K562 (cell line): ENCODE data around the gene NEIL1. TPM values are rescaled to one million over a fixed set of nuclear protein-coding genes. Genes with fewer than 3 reads are reported as not detected.

ENCODE experiments used
- DIDO1 ChIP-seq: fragments of 450-650 bp; IDR thresholded peaks from 2 replicates; pipeline ENCODE4 v1.6.1; 2016; ENCODE audit warnings: low read depth, missing biosample characterization, missing genetic modification characterization
- KDM5B ChIP-seq: fragments of 200-600 bp; sonication (generic); IDR thresholded peaks from 2 replicates; pipeline ENCODE4 v1.6.1; 2012; ENCODE audit warnings: low read depth, mild to moderate bottlenecking, moderate library complexity, low read length, control low read depth, inconsistent platforms; ENCODE audit not compliant: insufficient replicate concordance
- RAD21 ChIP-seq, 2 experiments: fragments of 250-450 bp in 1 of 2; fragments of 450-650 bp in 1 of 2; sonication (Bioruptor Pico) in 1 of 2; formaldehyde crosslinking in 1 of 2; IDR thresholded peaks in 1 of 2; conservative IDR thresholded peaks in 1 of 2; 2 replicates each; pipeline versions ENCODE4 v1.4.0 to v1.8.0; 2020 to 2022; ENCODE audit warnings: mild to moderate bottlenecking in 2 of 2, moderate library complexity in 1 of 2
- ZKSCAN8 ChIP-seq: fragments of 200-800 bp; sonication (Bioruptor generic); IDR thresholded peaks from 2 replicates; pipeline ENCODE4 v1.6.1; 2016; ENCODE audit warnings: missing genetic modification characterization, missing compliant biosample characterization
- ZNF764 ChIP-seq: fragments of 250-450 bp; sonication (Bioruptor Pico); IDR thresholded peaks from 2 replicates; pipeline ENCODE4 v1.4.0; 2020; ENCODE audit warnings: low read depth, mild to moderate bottlenecking, moderate library complexity
- polyA plus RNA-seq, 8 experiments: library from polyadenylated mRNA; depleted of rRNA in 4 of 8; stranded (reverse) in 5 of 8; unstranded in 3 of 8; fragments of >200 nt; fragmentation: Nextera tagmentation in 2 of 8; fragmentation: Illumina TruSeq in 1 of 8; extraction: Ambion mirVana in 2 of 8; extraction: Trizol in 1 of 8; gene quantifications; 2 replicates each; pipeline versions ENCODE4 v1.2.1 to v1.2.3, GENCODE V29; 2011 to 2014; ENCODE audit warnings: inconsistent platforms in 1 of 8, missing spikeins in 1 of 8
- total RNA-seq, 7 experiments: library from RNA; depleted of rRNA in 6 of 7; stranded (reverse); fragments of >200 nt in 6 of 7; fragmentation: Illumina TruSeq in 2 of 7; extraction: Trizol in 2 of 7; gene quantifications; 2 replicates each; pipeline versions ENCODE4 v1.2.1 to v1.2.3, GENCODE V29; 2011 to 2021; ENCODE audit warnings: low replicate concordance in 1 of 7
- TF ChIP-seq, protein P1 (sequence below): fragments of 250-450 bp; sonication (Bioruptor Pico); IDR thresholded peaks from 2 replicates; pipeline ENCODE4 v1.8.0; 2021; ENCODE audit warnings: borderline replicate concordance, mild to moderate bottlenecking, moderate library complexity; ENCODE audit not compliant: poor library complexity, severe bottlenecking
- TF ChIP-seq, protein P2 (sequence below): fragments of 250-450 bp; sonication (Bioruptor Pico); IDR thresholded peaks from 2 replicates; pipeline ENCODE4 v1.9.0; 2021; ENCODE audit warnings: mild to moderate bottlenecking, inconsistent platforms
- TF ChIP-seq, protein P3 (sequence below): sonication (generic); formaldehyde crosslinking; IDR thresholded peaks from 2 replicates; pipeline ENCODE4 v1.8.0; 2022; ENCODE audit warnings: missing genetic modification reagents, mild to moderate bottlenecking, borderline replicate concordance
- TF ChIP-seq, protein P4 (sequence below), 2 experiments: fragments of 200-800 bp in 1 of 2; sonication (Bioruptor generic) in 1 of 2; sonication (generic) in 1 of 2; formaldehyde crosslinking in 1 of 2; IDR thresholded peaks in 1 of 2; conservative IDR thresholded peaks in 1 of 2; 2 replicates each; pipeline versions ENCODE4 v1.5.0 to v1.6.1; 2016 to 2020; ENCODE audit warnings: missing compliant biosample characterization in 1 of 2, missing genetic modification characterization in 1 of 2, missing genetic modification reagents in 1 of 2

The NEIL1 gene
- total and polyA plus RNA-seq, 9 of the 15 experiments (the other 6 are each of a cell fraction or from before 2014, with no cell fraction given): 0.14 to 4.3 (median 2.4) TPM

DNA sequence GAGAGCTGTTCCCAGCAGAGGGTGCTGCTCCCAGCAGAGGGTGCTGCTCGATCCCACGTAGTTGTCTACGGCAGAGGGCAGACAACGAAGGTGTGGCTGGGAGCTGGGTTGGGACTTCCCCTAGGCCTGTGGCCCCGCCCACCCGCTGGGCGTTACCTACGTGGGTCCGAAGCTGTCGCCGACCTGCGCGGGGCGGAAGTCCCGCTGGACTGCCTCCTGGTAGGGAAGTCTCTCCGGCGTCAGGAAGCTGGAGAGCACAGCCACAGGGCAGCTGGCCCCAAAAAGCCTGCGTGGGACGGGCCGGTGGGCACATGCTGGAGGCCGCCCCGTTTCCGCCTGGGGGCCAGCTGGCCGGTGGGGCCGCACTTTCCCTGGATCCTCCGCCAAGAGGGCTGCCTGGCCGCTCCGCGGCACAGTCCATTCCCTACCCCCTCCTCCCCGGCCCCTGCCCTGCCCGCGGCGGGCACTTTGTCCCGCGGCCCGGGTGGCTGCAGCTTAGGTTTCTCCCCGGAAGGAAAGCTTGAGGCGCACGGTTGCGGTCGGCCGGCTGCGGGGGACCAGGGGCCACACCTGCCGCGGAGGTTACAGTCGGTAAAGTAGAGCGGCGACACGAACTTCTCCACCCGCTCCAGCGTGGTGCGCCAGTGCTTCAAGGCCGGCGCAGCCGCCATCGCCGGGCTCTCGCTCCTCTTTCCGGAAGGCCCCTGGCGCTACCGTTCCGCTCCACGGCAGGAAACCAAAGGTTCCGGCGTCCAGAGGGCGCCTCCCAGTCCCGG lies 21.3 kb downstream of the NEIL1 start, which contains the start of gene MAN2C1 (continued):
- TF ChIP-seq RAD21 (CRISPR knock-in tag; conservative IDR thresholded peaks at IDR 0.05 in 1 of 2, IDR thresholded peaks at IDR 0.05 in 1 of 2) (peak; percentile 62 to 84), KDM5B (peak; percentile 93), DIDO1 (tag) (peak; percentile 90), ZKSCAN8 (CRISPR knock-in tag) (no peak), ZNF764 (CRISPR knock-in tag) (peak; percentile 49; the same call in 1 of the 2 replicates)
- TF ChIP-seq, protein P1, sequence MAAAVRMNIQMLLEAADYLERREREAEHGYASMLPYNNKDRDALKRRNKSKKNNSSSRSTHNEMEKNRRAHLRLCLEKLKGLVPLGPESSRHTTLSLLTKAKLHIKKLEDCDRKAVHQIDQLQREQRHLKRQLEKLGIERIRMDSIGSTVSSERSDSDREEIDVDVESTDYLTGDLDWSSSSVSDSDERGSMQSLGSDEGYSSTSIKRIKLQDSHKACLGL (CRISPR knock-in tag): no peak
- TF ChIP-seq, protein P2, sequence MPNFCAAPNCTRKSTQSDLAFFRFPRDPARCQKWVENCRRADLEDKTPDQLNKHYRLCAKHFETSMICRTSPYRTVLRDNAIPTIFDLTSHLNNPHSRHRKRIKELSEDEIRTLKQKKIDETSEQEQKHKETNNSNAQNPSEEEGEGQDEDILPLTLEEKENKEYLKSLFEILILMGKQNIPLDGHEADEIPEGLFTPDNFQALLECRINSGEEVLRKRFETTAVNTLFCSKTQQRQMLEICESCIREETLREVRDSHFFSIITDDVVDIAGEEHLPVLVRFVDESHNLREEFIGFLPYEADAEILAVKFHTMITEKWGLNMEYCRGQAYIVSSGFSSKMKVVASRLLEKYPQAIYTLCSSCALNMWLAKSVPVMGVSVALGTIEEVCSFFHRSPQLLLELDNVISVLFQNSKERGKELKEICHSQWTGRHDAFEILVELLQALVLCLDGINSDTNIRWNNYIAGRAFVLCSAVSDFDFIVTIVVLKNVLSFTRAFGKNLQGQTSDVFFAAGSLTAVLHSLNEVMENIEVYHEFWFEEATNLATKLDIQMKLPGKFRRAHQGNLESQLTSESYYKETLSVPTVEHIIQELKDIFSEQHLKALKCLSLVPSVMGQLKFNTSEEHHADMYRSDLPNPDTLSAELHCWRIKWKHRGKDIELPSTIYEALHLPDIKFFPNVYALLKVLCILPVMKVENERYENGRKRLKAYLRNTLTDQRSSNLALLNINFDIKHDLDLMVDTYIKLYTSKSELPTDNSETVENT (CRISPR knock-in tag): peak; percentile 67; the same call in 1 of the 2 replicates
- TF ChIP-seq, protein P3, sequence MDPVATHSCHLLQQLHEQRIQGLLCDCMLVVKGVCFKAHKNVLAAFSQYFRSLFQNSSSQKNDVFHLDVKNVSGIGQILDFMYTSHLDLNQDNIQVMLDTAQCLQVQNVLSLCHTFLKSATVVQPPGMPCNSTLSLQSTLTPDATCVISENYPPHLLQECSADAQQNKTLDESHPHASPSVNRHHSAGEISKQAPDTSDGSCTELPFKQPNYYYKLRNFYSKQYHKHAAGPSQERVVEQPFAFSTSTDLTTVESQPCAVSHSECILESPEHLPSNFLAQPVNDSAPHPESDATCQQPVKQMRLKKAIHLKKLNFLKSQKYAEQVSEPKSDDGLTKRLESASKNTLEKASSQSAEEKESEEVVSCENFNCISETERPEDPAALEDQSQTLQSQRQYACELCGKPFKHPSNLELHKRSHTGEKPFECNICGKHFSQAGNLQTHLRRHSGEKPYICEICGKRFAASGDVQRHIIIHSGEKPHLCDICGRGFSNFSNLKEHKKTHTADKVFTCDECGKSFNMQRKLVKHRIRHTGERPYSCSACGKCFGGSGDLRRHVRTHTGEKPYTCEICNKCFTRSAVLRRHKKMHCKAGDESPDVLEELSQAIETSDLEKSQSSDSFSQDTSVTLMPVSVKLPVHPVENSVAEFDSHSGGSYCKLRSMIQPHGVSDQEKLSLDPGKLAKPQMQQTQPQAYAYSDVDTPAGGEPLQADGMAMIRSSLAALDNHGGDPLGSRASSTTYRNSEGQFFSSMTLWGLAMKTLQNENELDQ (CRISPR knock-in tag): no peak
- TF ChIP-seq, protein P4, sequence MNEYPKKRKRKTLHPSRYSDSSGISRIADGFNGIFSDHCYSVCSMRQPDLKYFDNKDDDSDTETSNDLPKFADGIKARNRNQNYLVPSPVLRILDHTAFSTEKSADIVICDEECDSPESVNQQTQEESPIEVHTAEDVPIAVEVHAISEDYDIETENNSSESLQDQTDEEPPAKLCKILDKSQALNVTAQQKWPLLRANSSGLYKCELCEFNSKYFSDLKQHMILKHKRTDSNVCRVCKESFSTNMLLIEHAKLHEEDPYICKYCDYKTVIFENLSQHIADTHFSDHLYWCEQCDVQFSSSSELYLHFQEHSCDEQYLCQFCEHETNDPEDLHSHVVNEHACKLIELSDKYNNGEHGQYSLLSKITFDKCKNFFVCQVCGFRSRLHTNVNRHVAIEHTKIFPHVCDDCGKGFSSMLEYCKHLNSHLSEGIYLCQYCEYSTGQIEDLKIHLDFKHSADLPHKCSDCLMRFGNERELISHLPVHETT (CRISPR knock-in tag; conservative IDR thresholded peaks at IDR 0.05 in 1 of 2, IDR thresholded peaks at IDR 0.05 in 1 of 2): peak in 1 of 2 experiments; percentile 92; a peak in 2 of 4 replicates
